Esophagus muscularis mucosa (tissue), 4 donors: Measurements from ENCODE around the gene LMNA. TPM values are rescaled to one million over a fixed set of nuclear protein-coding genes. Genes with fewer than 3 reads are reported as not detected.

Source experiments
- DNase-seq: peaks from one replicate; pipeline ENCODE4 v3.0.0-alpha.2; 2017; ENCODE audit errors: extremely low spot score
- H3K27ac ChIP-seq, 4 donors: fragments of 200-600 bp; sonication (generic); replicated peaks in 1 of 4; 1 replicate in 3 of 4; 2 replicates in 1 of 4; pipeline ENCODE4 v1.5.1; 2016 to 2019; ENCODE audit warnings: mild to moderate bottlenecking in 1 of 4
- H3K27me3 ChIP-seq, 4 donors: fragments of 200-600 bp; sonication (generic); one replicate each; pipeline versions ENCODE4 v1.5.1 to v1.6.0; 2016 to 2019
- H3K36me3 ChIP-seq, 4 donors: fragments of 200-600 bp; sonication (generic); one replicate each; pipeline ENCODE4 v1.5.1; 2016 to 2019
- H3K4me1 ChIP-seq, 4 donors: fragments of 200-600 bp; sonication (generic); one replicate each; pipeline ENCODE4 v1.5.1; 2016 to 2019
- H3K4me3 ChIP-seq, 4 donors: fragments of 200-600 bp; sonication (generic); 1 replicate in 2 of 4; 2 replicates in 2 of 4; pipeline ENCODE4 v1.5.1; 2016 to 2019; ENCODE audit warnings: mild to moderate bottlenecking in 4 of 4, moderate library complexity in 1 of 4
- H3K9me3 ChIP-seq, 4 donors: fragments of 200-600 bp; sonication (generic); 1 replicate in 3 of 4; 2 replicates in 1 of 4; pipeline ENCODE4 v1.5.1; 2016 to 2019
- CTCF ChIP-seq, 3 experiments: fragments of 200-600 bp in 2 of 3; fragments of 450-650 bp in 1 of 3; sonication (generic) in 2 of 3; IDR thresholded peaks; one replicate each; pipeline ENCODE4 v1.5.1; 2017 to 2019; ENCODE audit warnings: antibody characterized with exemption in 3 of 3, mild to moderate bottlenecking in 2 of 3, moderate library complexity in 1 of 3
- EP300 ChIP-seq: sonication (generic); formaldehyde crosslinking; IDR thresholded peaks from one replicate; pipeline ENCODE4 v1.6.1; 2017; ENCODE audit warnings: antibody characterized with exemption
- POLR2A ChIP-seq: fragments of 450-650 bp; IDR thresholded peaks from one replicate; pipeline ENCODE4 v1.6.1; 2017; ENCODE audit warnings: antibody characterized with exemption, moderate library complexity, mild to moderate bottlenecking, low read depth
- POLR2AphosphoS5 ChIP-seq, 2 donors: sonication (generic); formaldehyde crosslinking; IDR thresholded peaks; one replicate each; pipeline ENCODE4 v1.6.1; 2017; ENCODE audit warnings: antibody characterized with exemption in 2 of 2
- WGBS: methylation state at CpG from one replicate; pipeline ENCODE4 v1.1.5; 2018; 5-methylcytosine and 5-hydroxymethylcytosine counted together
- intact Hi-C: fragments of 100-400 bp; cut with DNase I; formaldehyde crosslinking; loops from one replicate; pipeline ENCODE4 v1.15.1; 2023
- total RNA-seq, 4 donors: library from RNA; depleted of rRNA; stranded (reverse); fragments of >200 nt; gene quantifications; one replicate each; pipeline versions ENCODE4 v1.1.0 to v1.2.1, GENCODE V29; 2016

LMNA gene
- total RNA-seq, 4 donors from 2014 or later: 311 to 589 (median 380) TPM

DNA sequence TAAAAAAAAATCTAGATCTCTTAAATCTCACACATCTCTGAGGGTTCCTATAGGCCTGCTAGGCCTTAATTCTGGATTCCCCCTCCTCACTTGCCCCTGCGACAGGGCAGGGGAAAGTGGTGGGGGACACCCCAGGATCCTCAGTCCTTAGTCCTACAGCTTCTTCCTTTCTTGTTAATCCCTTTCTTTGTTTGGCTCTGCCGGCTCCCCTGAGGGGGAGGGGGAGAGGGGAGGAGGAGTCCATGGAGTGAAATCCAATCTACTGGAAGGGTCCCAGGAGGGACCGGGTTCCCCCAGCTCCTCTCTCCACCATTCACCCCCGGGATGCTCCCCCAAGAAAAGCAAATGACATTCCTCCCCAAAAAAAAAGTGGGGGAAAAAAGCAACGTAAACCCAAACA lies 40.8 kb upstream of the LMNA start:
- Histone ChIP-seq H3K4me1 (peaks cover 9 to 25% (median 17%) of the 10 kb centered on the region in 4 donors), H3K27ac (no peak overlapping the region), H3K27me3 (peaks cover 0 to 17% (median 0%) of the 10 kb centered on the region in 4 donors), H3K9me3 (no peaks in the 10 kb centered on the region), H3K4me3 (no peak overlapping the region), H3K36me3 (no peaks in the 10 kb centered on the region)
- intact Hi-C loops: no loop called here
- WGBS: 63% methylated on average over 5 of the region's 5 CpGs
- TF ChIP-seq CTCF (IDR thresholded peaks at IDR 0.05) (no peak), EP300 (no peak), POLR2A (no peak), POLR2AphosphoS5 (IDR thresholded peaks at IDR 0.05) (no peak)
- DNase-seq: no peak

- no peaks in the 10 kb centered on the region for H3K9me3 ChIP-seq
- H3K27me3 ChIP-seq: peaks cover 0 to 17% (median 0%) of the 10 kb centered on the region in 4 donors
- no peaks in the 10 kb centered on the region for H3K36me3 ChIP-seq
- no peak overlapping the region for H3K4me3 ChIP-seq
- TF ChIP-seq POLR2A (no peak), EP300 (no peak), POLR2AphosphoS5 (IDR thresholded peaks at IDR 0.05) (no peak), CTCF (IDR thresholded peaks at IDR 0.05) (no peak)
- intact Hi-C loops: no loop called here
- DNase-seq: no peak
- peaks cover 9 to 25% (median 17%) of the 10 kb centered on the region in 4 donors for H3K4me1 ChIP-seq
- WGBS: 55% methylated on average over 8 of the region's 8 CpGs
- no peak overlapping the region for H3K27ac ChIP-seq
These were observed 39.9 kb upstream of the LMNA start for GRCh38 chr1:156074661-156075060.

- H3K4me3 ChIP-seq: no peak overlapping the region
- peaks cover 9 to 25% (median 17%) of the 10 kb centered on the region in 4 donors for H3K4me1 ChIP-seq
- intact Hi-C loops: no loop called here
- WGBS: 73% methylated on average over 3 of the region's 3 CpGs
- peaks cover 0 to 12% (median 0%) of the 10 kb centered on the region in 4 donors for H3K27me3 ChIP-seq
- no peak for DNase-seq
- TF ChIP-seq POLR2AphosphoS5 (IDR thresholded peaks at IDR 0.05): no peak
- TF ChIP-seq CTCF (IDR thresholded peaks at IDR 0.05): no peak
- TF ChIP-seq EP300: no peak
- no peak for TF ChIP-seq POLR2A
- H3K27ac ChIP-seq: no peak overlapping the region
- no peaks in the 10 kb centered on the region for H3K36me3 ChIP-seq
- H3K9me3 ChIP-seq: no peaks in the 10 kb centered on the region
These were observed 39.3 kb upstream of the LMNA start for GRCh38 chr1:156075162-156075561.

- 69% methylated on average over 4 of the region's 4 CpGs for WGBS
- peak overlapping the region; percentile 58 to 71 (median 60) for H3K4me3 ChIP-seq
- H3K9me3 ChIP-seq: no peaks in the 10 kb centered on the region
- H3K27me3 ChIP-seq: peaks cover 0 to 6% (median 0%) of the 10 kb centered on the region in 4 donors
- intact Hi-C loops: no loop called here
- peak overlapping the region in 1 of 4 donors; percentile 70 for H3K27ac ChIP-seq
- no peak for DNase-seq
- no peaks in the 10 kb centered on the region for H3K36me3 ChIP-seq
- TF ChIP-seq POLR2A (no peak), CTCF (IDR thresholded peaks at IDR 0.05) (no peak), POLR2AphosphoS5 (IDR thresholded peaks at IDR 0.05) (no peak), EP300 (no peak)
- H3K4me1 ChIP-seq: peaks cover 9 to 25% (median 17%) of the 10 kb centered on the region in 4 donors
These were observed 38.7 kb upstream of the LMNA start for GRCh38 chr1:156075775-156076204.
